Transverse colon (tissue), 4 donors: Measurements from ENCODE around the gene TSPAN32. TPM values are rescaled to one million over a fixed set of nuclear protein-coding genes. Genes with fewer than 3 reads are reported as not detected.

Experiments used
- DNase-seq: peaks from one replicate; pipeline ENCODE4 v3.0.0-alpha.2; 2019
- H3K27ac ChIP-seq, 4 donors: fragments of 200-600 bp; sonication (generic); 2 replicates each; pipeline ENCODE4 v1.5.1; 2016 to 2018; ENCODE audit warnings: inconsistent platforms in 4 of 4
- H3K27me3 ChIP-seq: fragments of 200-600 bp; sonication (generic); 2 replicates; pipeline ENCODE4 v1.5.1; 2017; ENCODE audit warnings: inconsistent platforms
- H3K36me3 ChIP-seq, 4 donors: fragments of 200-600 bp; sonication (generic); 2 replicates each; pipeline ENCODE4 v1.5.1; 2017 to 2019; ENCODE audit warnings: inconsistent platforms in 4 of 4
- H3K4me1 ChIP-seq, 4 donors: fragments of 200-600 bp; sonication (generic); 2 replicates each; pipeline ENCODE4 v1.5.1; 2017 to 2020; ENCODE audit warnings: inconsistent platforms in 4 of 4
- H3K4me3 ChIP-seq, 4 donors: fragments of 200-600 bp; sonication (generic); 1 replicate in 1 of 4; 2 replicates in 3 of 4; pipeline versions ENCODE4 v1.5.1 to v1.6.1; 2017 to 2019; ENCODE audit warnings: inconsistent platforms in 4 of 4
- H3K9me3 ChIP-seq, 2 donors: fragments of 200-600 bp; sonication (generic); 2 replicates each; pipeline ENCODE4 v1.5.1; 2017 to 2019; ENCODE audit warnings: inconsistent platforms in 2 of 2
- CTCF ChIP-seq, 5 experiments: fragments of 200-600 bp in 3 of 5; fragments of 450-650 bp in 2 of 5; sonication (generic) in 3 of 5; IDR thresholded peaks; 1 replicate in 2 of 5; 2 replicates in 3 of 5; pipeline ENCODE4 v1.5.1; 2016 to 2017; ENCODE audit warnings: antibody characterized with exemption in 5 of 5, inconsistent platforms in 3 of 5, mild to moderate bottlenecking in 2 of 5, moderate library complexity in 1 of 5
- EP300 ChIP-seq: sonication (generic); formaldehyde crosslinking; IDR thresholded peaks from one replicate; pipeline ENCODE4 v1.6.1; 2017; ENCODE audit warnings: antibody characterized with exemption, low read depth
- POLR2A ChIP-seq: fragments of 450-650 bp; IDR thresholded peaks from one replicate; pipeline ENCODE4 v1.6.1; 2016; ENCODE audit warnings: antibody characterized with exemption, mild to moderate bottlenecking, moderate library complexity
- POLR2AphosphoS5 ChIP-seq, 3 donors: sonication (generic); formaldehyde crosslinking; IDR thresholded peaks; one replicate each; pipeline ENCODE4 v1.6.1; 2016; ENCODE audit warnings: antibody characterized with exemption in 3 of 3
- WGBS, 2 donors: methylation state at CpG; one replicate each; pipeline ENCODE4 v1.1.5; 2018; ENCODE audit warnings: low coverage in 1 of 2; 5-methylcytosine and 5-hydroxymethylcytosine counted together
- in situ Hi-C, 4 donors: fragments of 200-750 bp; cut with MboI; loops; one replicate each; pipeline versions ENCODE4 v1.15.0 to v1.15.1; 2017; ENCODE audit warnings: low sequenced_read_pairs in 3 of 4, low pct_ligation_motif_present in 1 of 4, low pct_unique_long_range_greater_than_20kb in 1 of 4
- intact Hi-C: fragments of 100-400 bp; cut with DNase I; formaldehyde crosslinking; loops from one replicate; pipeline ENCODE4 v1.15.1; 2023; ENCODE audit warnings: low total_unique reads
- total RNA-seq, 4 donors: library from RNA; depleted of rRNA; stranded (reverse); fragments of >200 nt; gene quantifications; one replicate each; pipeline ENCODE4 v1.1.0, GENCODE V29; 2016

The TSPAN32 gene
- total RNA-seq, 4 donors from 2014 or later = 0.16 to 0.96 TPM; not detected in 2

GRCh38 chr11:2287091-2287490 is 14.7 kb upstream of the TSPAN32 start:
- peaks cover 20% of the 10 kb centered on the region for H3K27me3 ChIP-seq
- 30 to 62% methylated on average over 7 to 16 of the region's 16 CpGs for WGBS, 2 donors
- in situ Hi-C loops = loop anchor here in 1 of 4 donors (25.0 kb wide), 1 partner anchor 100 kb away; no protein-coding TSS in a partner anchor
- H3K27ac ChIP-seq = peak overlapping the region in 3 of 4 donors; percentile 30 to 60 (median 36)
- H3K4me3 ChIP-seq = no peak overlapping the region
- intact Hi-C loops = no loop called here
- no peaks in the 10 kb centered on the region for H3K4me1 ChIP-seq
- H3K36me3 ChIP-seq = no peaks in the 10 kb centered on the region
- DNase-seq = no peak
- TF ChIP-seq POLR2A (no peak), EP300 (no peak), CTCF (IDR thresholded peaks at IDR 0.05) (no peak)
- no peaks in the 10 kb centered on the region for H3K9me3 ChIP-seq

GRCh38 chr11:2289350-2289749 is 12.5 kb upstream of the TSPAN32 start:
- Histone ChIP-seq H3K27ac (no peak overlapping the region), H3K27me3 (peaks cover 20% of the 10 kb centered on the region), H3K9me3 (no peaks in the 10 kb centered on the region), H3K4me1 (no peaks in the 10 kb centered on the region), H3K4me3 (no peak overlapping the region), H3K36me3 (no peaks in the 10 kb centered on the region)
- TF ChIP-seq EP300 (no peak), POLR2A (no peak), POLR2AphosphoS5 (IDR thresholded peaks at IDR 0.05) (no peak)
- 80 to 85% methylated on average over 4 to 6 of the region's 6 CpGs for WGBS, 2 donors
- no peak for DNase-seq
- intact Hi-C loops = no loop called here
- in situ Hi-C loops = loop anchor here in 1 of 4 donors (25.0 kb wide), 1 partner anchor 102 kb away; no protein-coding TSS in a partner anchor

GRCh38 chr11:2289859-2290258 is 12.0 kb upstream of the TSPAN32 start:
- no peak for DNase-seq
- intact Hi-C loops (no loop called here), in situ Hi-C loops (loop anchor here in 3 of 4 donors (10.0 to 25.0 kb wide), 4 partner anchors 85 to 135 kb away; no protein-coding TSS in a partner anchor)
- Histone ChIP-seq H3K4me3 (no peak overlapping the region), H3K27ac (no peak overlapping the region), H3K4me1 (no peaks in the 10 kb centered on the region), H3K9me3 (no peaks in the 10 kb centered on the region), H3K27me3 (peaks cover 18% of the 10 kb centered on the region), H3K36me3 (no peaks in the 10 kb centered on the region)
- WGBS, 2 donors = 59 to 73% methylated on average over 8 to 10 of the region's 10 CpGs
- TF ChIP-seq POLR2A (no peak), EP300 (no peak), CTCF (IDR thresholded peaks at IDR 0.05) (no peak), POLR2AphosphoS5 (IDR thresholded peaks at IDR 0.05) (no peak)

- Histone ChIP-seq H3K4me3 (no peak overlapping the region), H3K4me1 (no peaks in the 10 kb centered on the region), H3K27ac (no peak overlapping the region), H3K9me3 (no peaks in the 10 kb centered on the region), H3K36me3 (no peaks in the 10 kb centered on the region), H3K27me3 (peaks cover 14% of the 10 kb centered on the region)
- TF ChIP-seq CTCF (IDR thresholded peaks at IDR 0.05) (no peak), EP300 (no peak), POLR2AphosphoS5 (IDR thresholded peaks at IDR 0.05) (no peak), POLR2A (no peak)
- in situ Hi-C loops = loop anchor here in 3 of 4 donors (10.0 to 25.0 kb wide), 4 partner anchors 86 to 134 kb away; no protein-coding TSS in a partner anchor
- intact Hi-C loops = no loop called here
- 26 to 37% methylated on average over 3 to 10 of the region's 10 CpGs for WGBS, 2 donors
- DNase-seq = no peak
Observed at GRCh38 chr11:2290351-2290841, 11.4 kb upstream of the TSPAN32 start.
